OCI-LY7 (cell line): ENCODE measurements around the gene RFX7.

Experiments used
- EZH2phosphoT487 ChIP-seq: fragments of 200-600 bp; sonication (generic); IDR thresholded peaks from 2 replicates; pipeline ENCODE4 v1.6.1; 2018; ENCODE audit warnings: low read depth, borderline replicate concordance, mild to moderate bottlenecking, mixed run types, antibody characterized with exemption, low read length, moderate library complexity, mixed read lengths
- TF ChIP-seq, protein P1 (sequence below): fragments of 200-600 bp; sonication (generic); conservative IDR thresholded peaks from 2 replicates; pipeline ENCODE4 v1.5.1; 2014; ENCODE audit warnings: mild to moderate bottlenecking, antibody characterized with exemption, low read length, moderate library complexity, mixed read lengths

DNA sequence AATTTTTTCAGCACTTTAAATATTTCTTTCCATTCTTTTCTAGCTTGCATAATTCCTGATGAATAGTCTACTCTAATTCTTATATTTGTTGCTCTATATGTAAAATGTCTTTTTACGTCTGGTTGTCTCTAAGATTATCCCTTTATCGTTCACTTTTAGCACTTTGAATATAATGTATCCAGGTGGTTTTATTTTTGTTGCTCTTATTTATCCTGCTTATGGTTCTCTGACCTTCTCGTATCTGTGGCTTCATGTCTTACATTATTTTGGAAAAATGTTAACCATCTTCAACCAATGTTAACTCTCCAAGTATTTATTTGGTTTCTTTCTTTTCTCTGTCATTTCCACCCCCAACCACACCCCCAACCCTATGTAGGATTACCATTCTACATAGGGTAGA, 30.0 kb upstream of the RFX7 start:
- TF ChIP-seq, protein P1, sequence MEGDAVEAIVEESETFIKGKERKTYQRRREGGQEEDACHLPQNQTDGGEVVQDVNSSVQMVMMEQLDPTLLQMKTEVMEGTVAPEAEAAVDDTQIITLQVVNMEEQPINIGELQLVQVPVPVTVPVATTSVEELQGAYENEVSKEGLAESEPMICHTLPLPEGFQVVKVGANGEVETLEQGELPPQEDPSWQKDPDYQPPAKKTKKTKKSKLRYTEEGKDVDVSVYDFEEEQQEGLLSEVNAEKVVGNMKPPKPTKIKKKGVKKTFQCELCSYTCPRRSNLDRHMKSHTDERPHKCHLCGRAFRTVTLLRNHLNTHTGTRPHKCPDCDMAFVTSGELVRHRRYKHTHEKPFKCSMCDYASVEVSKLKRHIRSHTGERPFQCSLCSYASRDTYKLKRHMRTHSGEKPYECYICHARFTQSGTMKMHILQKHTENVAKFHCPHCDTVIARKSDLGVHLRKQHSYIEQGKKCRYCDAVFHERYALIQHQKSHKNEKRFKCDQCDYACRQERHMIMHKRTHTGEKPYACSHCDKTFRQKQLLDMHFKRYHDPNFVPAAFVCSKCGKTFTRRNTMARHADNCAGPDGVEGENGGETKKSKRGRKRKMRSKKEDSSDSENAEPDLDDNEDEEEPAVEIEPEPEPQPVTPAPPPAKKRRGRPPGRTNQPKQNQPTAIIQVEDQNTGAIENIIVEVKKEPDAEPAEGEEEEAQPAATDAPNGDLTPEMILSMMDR: no peak
- TF ChIP-seq EZH2phosphoT487: no peak
